GM18505 (cell line): ENCODE results near the gene C1orf35.

Experiments
- ATAC-seq: cut with Tn5 transposase; IDR thresholded peaks from one replicate; pipeline ENCODE4 v1.9.1; 2021; ENCODE audit not compliant: unreplicated experiment
- POLR2A ChIP-seq: IDR thresholded peaks from 4 replicates; pipeline ENCODE4 v1.6.1; 2011; ENCODE audit warnings: borderline replicate concordance; ENCODE audit not compliant: insufficient read depth, insufficient read length; ENCODE audit errors: extremely low read depth

The C1orf35 gene

DNA sequence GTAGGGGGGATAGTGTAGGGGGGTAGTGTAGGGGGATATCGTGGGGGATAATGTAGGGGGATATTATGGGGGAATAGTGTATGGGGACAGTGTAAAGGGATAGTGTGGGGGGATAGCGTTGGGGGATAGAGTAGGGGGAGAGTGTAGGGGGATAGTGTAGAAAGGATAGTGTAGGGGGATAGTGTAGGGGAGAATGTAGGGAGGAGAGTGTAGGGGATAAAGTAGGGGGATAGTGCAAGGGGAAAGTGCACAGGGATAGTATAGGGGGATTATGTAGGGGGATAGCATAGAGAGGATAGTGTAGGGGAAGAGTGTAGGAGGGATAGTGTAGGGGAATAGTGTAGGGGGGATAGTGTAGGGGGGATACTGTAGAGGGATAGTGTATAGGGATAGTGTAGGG lies 33.0 kb downstream of the C1orf35 start:
- ATAC-seq, result no peak
- no peak for TF ChIP-seq POLR2A

DNA sequence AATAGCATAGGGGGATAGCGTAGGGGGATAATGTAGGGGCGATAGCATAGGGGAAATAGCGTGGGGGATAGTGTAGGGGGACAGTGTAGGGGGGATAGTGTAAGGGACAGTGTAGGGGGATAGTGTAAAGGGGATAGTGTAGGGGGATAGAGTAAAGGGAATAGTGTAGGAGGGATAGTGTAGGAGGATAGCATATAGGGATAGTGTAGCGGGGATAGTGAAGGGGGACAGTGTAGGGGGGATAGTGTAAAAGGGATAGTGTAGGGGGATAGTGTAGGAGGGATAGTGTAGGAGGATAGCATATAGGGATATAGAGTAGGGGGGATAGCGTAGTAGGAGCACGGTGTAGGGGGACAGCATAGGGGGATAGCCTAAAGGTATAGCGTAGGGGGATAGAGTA lies 34.8 kb downstream of the C1orf35 start:
- TF ChIP-seq POLR2A, result no peak
- no peak for ATAC-seq

DNA sequence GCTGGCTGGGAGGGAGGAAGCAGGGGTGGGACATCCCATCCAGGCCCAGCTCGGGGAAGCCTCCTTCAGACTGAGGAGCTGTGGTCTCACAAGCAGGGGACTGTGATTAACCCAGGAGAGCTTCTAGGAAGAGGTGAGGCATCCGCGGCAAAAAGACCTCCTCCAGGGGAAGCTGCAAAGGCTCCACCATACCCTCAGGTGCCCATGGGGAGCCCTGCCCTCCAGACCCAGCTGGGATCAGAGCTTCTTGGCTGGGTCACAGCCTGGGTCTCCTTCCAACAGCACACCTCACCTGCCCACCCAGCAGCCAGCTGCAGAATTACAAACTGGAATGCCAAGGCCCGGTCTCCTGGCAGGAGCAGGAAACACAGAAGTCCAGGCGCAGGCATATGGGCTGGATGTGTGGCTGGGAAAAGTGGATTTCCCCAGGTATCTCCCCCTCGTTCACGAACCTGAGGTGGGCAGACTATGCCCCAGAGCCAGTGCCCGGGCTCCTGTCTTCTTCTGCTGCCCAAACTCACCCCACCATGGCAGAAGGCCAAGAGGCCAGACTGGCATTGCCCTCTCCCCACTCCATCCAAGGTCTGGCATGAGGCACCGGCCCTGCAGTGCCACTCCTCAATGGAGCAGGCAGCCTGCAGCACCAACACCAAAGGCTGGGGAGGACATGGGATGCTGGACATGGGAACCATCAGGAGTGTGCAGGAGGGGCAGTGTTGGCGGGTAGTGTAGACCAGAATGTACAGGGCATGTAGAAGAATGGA lies 36.1 kb downstream of the C1orf35 start:
- no peak for TF ChIP-seq POLR2A
- ATAC-seq, result no peak

DNA sequence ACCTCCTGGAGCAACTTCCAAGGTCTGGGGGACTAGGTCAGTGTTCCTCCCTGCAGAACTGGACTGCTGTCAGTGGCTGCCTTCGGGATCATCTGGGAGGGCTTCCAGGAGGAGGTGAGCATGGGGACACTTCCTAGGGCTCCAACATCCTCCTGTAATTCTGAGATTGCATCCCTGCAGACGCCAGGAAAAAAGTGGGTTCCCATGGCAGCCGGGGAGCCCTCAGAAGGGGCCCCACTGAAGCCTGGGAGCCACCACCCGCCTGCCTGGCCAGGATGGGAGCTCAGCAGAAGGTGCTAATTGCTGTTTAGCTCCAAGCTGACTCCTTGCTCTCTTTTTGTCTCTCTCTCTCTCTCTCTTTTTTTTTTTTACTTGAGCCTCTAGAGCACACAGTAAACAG lies 36.7 kb downstream of the C1orf35 start:
- ATAC-seq, result no peak
- no peak for TF ChIP-seq POLR2A

- TF ChIP-seq POLR2A, result no peak
Observed at GRCh38 chr1:228065543-228066347, 37.4 kb downstream of the C1orf35 start.

DNA sequence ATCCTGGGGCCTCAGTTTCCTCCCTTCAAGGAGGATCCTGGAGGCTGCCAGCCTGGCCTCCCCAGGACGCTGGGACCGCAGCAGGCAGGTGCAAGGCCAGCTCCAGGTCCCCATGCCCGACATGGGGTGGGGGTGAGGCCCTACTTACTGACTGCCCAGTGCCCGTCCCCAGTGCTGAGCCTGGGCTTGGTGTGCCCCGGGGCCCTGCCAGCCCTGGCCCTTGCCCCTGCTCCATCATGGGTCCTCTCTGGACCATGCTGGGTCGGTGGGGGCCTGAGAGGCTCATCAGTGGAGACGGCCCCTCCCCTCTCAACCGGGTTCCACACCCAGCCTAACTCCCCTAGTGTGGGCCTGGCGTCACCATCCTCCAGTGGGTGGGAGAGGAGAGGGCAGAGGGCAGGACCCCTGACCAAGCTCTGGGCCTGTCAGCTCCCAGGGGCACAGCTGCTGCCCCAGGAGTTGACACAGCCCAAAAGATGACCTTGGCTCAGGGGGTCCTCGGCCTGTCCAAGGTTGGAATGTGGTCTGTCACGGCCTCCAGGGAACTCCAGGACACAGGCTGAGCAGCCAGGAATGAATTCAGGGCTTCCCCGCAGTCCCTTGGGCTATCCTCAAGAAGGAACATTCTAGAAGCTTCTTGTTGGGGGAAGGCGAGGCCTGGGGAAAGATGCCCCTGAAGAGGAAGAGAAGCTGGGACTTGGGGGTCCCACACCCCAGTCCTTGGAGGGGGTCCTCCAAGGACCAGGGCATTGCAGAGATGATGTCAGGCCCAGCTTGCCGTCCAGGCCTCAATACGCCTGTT lies 38.2 kb downstream of the C1orf35 start:
- no peak for ATAC-seq
- TF ChIP-seq POLR2A, result no peak

More at GRCh38 chr1:228065543-228066347, 37.4 kb downstream of the C1orf35 start:
- no peak for ATAC-seq

- no peak for TF ChIP-seq POLR2A
- ATAC-seq, result no peak
Observed at GRCh38 chr1:228064296-228064695, 38.8 kb downstream of the C1orf35 start.

- no peak for ATAC-seq
- no peak for TF ChIP-seq POLR2A
Observed at GRCh38 chr1:228063251-228064191, 39.6 kb downstream of the C1orf35 start.

- no peak for ATAC-seq
Observed at GRCh38 chr1:228062812-228063211, 40.3 kb downstream of the C1orf35 start.

DNA sequence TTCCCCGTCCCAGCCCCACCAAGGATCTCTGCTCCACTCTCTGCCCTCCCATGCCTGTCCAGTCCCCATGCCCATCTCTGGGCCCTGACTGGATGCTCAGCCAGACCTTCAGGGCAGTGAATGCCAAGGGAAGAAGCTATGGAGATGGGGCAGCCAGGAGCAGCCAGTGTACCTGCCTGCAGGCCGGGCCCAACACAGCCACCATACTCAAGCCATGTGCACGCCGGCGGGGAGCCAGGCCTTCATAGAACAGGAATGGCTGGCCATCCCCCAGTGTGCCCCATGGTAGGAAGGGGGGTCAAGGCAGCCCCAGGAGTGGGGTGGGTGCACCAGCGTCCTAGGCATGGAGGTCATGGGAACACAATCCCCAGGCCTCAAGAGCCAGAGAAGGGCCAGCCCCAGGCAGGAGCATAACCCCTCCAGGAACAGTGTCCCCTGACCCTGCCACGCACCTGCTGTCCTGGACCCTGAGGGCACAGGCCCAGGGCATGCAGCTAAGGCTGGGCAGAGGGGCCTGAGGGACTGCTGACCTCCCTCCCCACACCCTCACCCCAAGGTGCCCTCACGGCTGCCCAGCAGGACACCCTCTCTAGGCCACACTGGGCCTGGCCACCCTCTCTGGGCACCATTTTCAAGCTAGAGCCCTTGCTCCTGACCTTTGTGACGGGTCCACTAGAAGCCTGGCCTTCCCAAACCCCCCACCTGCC lies 40.9 kb downstream of the C1orf35 start:
- no peak for TF ChIP-seq POLR2A
- ATAC-seq, result no peak

More at GRCh38 chr1:228062812-228063211, 40.3 kb downstream of the C1orf35 start:
- no peak for TF ChIP-seq POLR2A

GRCh38 chr1:228061411-228062084 lies 41.6 kb downstream of the C1orf35 start:
- ATAC-seq, result no peak
- TF ChIP-seq POLR2A, result no peak
